Stimulated activated CD4-positive, alpha-beta T cell treated with anti-CD3 and anti-CD28 coated beads, Interleukin-1b, Interleukin-23, amount 100 ng/mL, for 4 hours (primary cell): ENCODE data around the gene NAALADL2.
"Not testable (repeated sequence)": the region's sequence is repeated elsewhere in the genome, so short reads cannot be mapped to it uniquely, and the experiment has no call there.

ENCODE experiments used
- DNase-seq, 2 donors: peaks; one replicate each; pipeline ENCODE4 v3.0.0-alpha.2; 2020; ENCODE audit warnings: low read depth in 2 of 2

The NAALADL2 gene

GRCh38 chr3:175131866-175132265 is 272.7 kb downstream of the NAALADL2 start:
- not testable (repeated sequence) for DNase-seq

GRCh38 chr3:175132706-175133105 is 273.6 kb downstream of the NAALADL2 start:
- not testable (repeated sequence) for DNase-seq

- DNase-seq: no peak
These were observed 285.2 kb downstream of the NAALADL2 start for GRCh38 chr3:175144368-175144767.

GRCh38 chr3:175146258-175146657 is 287.1 kb downstream of the NAALADL2 start:
- DNase-seq: no peak

GRCh38 chr3:175149675-175150074 is 290.5 kb downstream of the NAALADL2 start:
- no peak for DNase-seq

GRCh38 chr3:175150812-175151401 is 291.8 kb downstream of the NAALADL2 start:
- no peak for DNase-seq

- no peak for DNase-seq
These were observed 294.5 kb downstream of the NAALADL2 start for GRCh38 chr3:175153595-175153994.

GRCh38 chr3:175155172-175155571 is 296.0 kb downstream of the NAALADL2 start:
- DNase-seq: no peak

- DNase-seq: no peak
These were observed 300.1 kb downstream of the NAALADL2 start for GRCh38 chr3:175159202-175159601.

- DNase-seq: no peak
These were observed 302.2 kb downstream of the NAALADL2 start for GRCh38 chr3:175161291-175161690.

- DNase-seq: no peak
These were observed 304.6 kb downstream of the NAALADL2 start for GRCh38 chr3:175163686-175164085.

- DNase-seq: not testable (repeated sequence)
These were observed 314.0 kb downstream of the NAALADL2 start for GRCh38 chr3:175173117-175173516.

GRCh38 chr3:175176556-175176955 is 317.4 kb downstream of the NAALADL2 start:
- no peak for DNase-seq

- DNase-seq: no peak
These were observed 319.9 kb downstream of the NAALADL2 start for GRCh38 chr3:175179055-175179454.

GRCh38 chr3:175184392-175184791 is 325.3 kb downstream of the NAALADL2 start:
- no peak for DNase-seq

GRCh38 chr3:175185903-175186302 is 326.8 kb downstream of the NAALADL2 start:
- no peak for DNase-seq

- DNase-seq: no peak
These were observed 327.4 kb downstream of the NAALADL2 start for GRCh38 chr3:175186511-175186910.

- DNase-seq: no peak
These were observed 328.5 kb downstream of the NAALADL2 start for GRCh38 chr3:175187586-175187985.

- no peak for DNase-seq
These were observed 333.4 kb downstream of the NAALADL2 start for GRCh38 chr3:175192536-175192935.

- no peak for DNase-seq
These were observed 334.8 kb downstream of the NAALADL2 start for GRCh38 chr3:175193815-175194518.

- no peak for DNase-seq
These were observed 340.1 kb downstream of the NAALADL2 start for GRCh38 chr3:175198991-175199783.

GRCh38 chr3:175199961-175200360 is 340.8 kb downstream of the NAALADL2 start:
- no peak for DNase-seq
